Measurements from ENCODE around the gene GSAP. TPM values are rescaled to one million over a fixed set of nuclear protein-coding genes. Genes with fewer than 3 reads are reported as not detected.
"Not testable (repeated sequence)": the region's sequence is repeated elsewhere in the genome, so short reads cannot be mapped to it uniquely, and the experiment has no call there.

Gene GSAP
- total RNA-seq, 4 donors from 2014 or later: 6.8 to 11.4 (median 9.3) TPM

GRCh38 chr7:77337456-77337990 lies 78.6 kb downstream of the GSAP start:
- TF ChIP-seq POLR2A (IDR thresholded peaks at IDR 0.05) (no peak), CTCF (IDR thresholded peaks at IDR 0.05) (no peak)
- intact Hi-C loops (cut with DNase I; ENCODE audit: low total_unique reads): no loop called here
- DNase-seq (ENCODE audit: low spot score in 2 of 2): no peak
- H3K4me3 ChIP-seq (ENCODE audit: low read depth, poor library complexity, severe bottlenecking): no peak overlapping the region
- 88 to 94% methylated on average over 2 of the region's 2 CpGs for WGBS, 2 donors

GRCh38 chr7:77335581-77335980 lies 80.6 kb downstream of the GSAP start:
- TF ChIP-seq POLR2A (IDR thresholded peaks at IDR 0.05) (no peak), CTCF (IDR thresholded peaks at IDR 0.05) (no peak)

GRCh38 chr7:77334039-77334438 lies 82.1 kb downstream of the GSAP start:
- H3K4me3 ChIP-seq (ENCODE audit: low read depth, poor library complexity, severe bottlenecking); DNase-seq (ENCODE audit: low spot score in 2 of 2); intact Hi-C loops (cut with DNase I; ENCODE audit: low total_unique reads): not testable (repeated sequence)
- 92 to 98% methylated on average over 2 of the region's 2 CpGs for WGBS, 2 donors

More at GRCh38 chr7:77335581-77335980, 80.6 kb downstream of the GSAP start:
- no peak overlapping the region for H3K4me3 ChIP-seq (ENCODE audit: low read depth, poor library complexity, severe bottlenecking)
- intact Hi-C loops (cut with DNase I; ENCODE audit: low total_unique reads): no loop called here
- DNase-seq (ENCODE audit: low spot score in 2 of 2): no peak

GRCh38 chr7:77331938-77332695 lies 84.0 kb downstream of the GSAP start:
- peak in 1 of 2 donors; percentile 80 for DNase-seq (ENCODE audit: low spot score in 2 of 2)
- TF ChIP-seq CTCF (IDR thresholded peaks at IDR 0.05): peak in 1 of 3 donors; percentile 59
- TF ChIP-seq POLR2A (IDR thresholded peaks at IDR 0.05): no peak
- WGBS, 2 donors: 57 to 58% methylated on average over 3 of the region's 3 CpGs
- H3K4me3 ChIP-seq (ENCODE audit: low read depth, poor library complexity, severe bottlenecking): no peak overlapping the region
- intact Hi-C loops (cut with DNase I; ENCODE audit: low total_unique reads): no loop called here

- WGBS, 2 donors: 50 to 56% methylated on average over 6 of the region's 6 CpGs
- no peak for DNase-seq (ENCODE audit: low spot score in 2 of 2)
- H3K4me3 ChIP-seq (ENCODE audit: low read depth, poor library complexity, severe bottlenecking): no peak overlapping the region
- intact Hi-C loops (cut with DNase I; ENCODE audit: low total_unique reads): no loop called here
- TF ChIP-seq POLR2A (IDR thresholded peaks at IDR 0.05) (no peak), CTCF (IDR thresholded peaks at IDR 0.05) (no peak)
These were observed 85.8 kb downstream of the GSAP start for GRCh38 chr7:77330169-77330882.

GRCh38 chr7:77329466-77330168 lies 86.5 kb downstream of the GSAP start:
- TF ChIP-seq CTCF (IDR thresholded peaks at IDR 0.05) (no peak), POLR2A (IDR thresholded peaks at IDR 0.05) (no peak)
- intact Hi-C loops (cut with DNase I; ENCODE audit: low total_unique reads): no loop called here
- DNase-seq (ENCODE audit: low spot score in 2 of 2): no peak
- H3K4me3 ChIP-seq (ENCODE audit: low read depth, poor library complexity, severe bottlenecking): no peak overlapping the region
- WGBS, 2 donors: 76 to 80% methylated on average over 4 of the region's 4 CpGs

Data from lower leg skin (tissue), 4 donors.